ENCODE measurements around the gene MAST1.
"Not testable (repeated sequence)": the region's sequence is repeated elsewhere in the genome, so short reads cannot be mapped to it uniquely, and the experiment has no call there.

MAST1 gene

DNA sequence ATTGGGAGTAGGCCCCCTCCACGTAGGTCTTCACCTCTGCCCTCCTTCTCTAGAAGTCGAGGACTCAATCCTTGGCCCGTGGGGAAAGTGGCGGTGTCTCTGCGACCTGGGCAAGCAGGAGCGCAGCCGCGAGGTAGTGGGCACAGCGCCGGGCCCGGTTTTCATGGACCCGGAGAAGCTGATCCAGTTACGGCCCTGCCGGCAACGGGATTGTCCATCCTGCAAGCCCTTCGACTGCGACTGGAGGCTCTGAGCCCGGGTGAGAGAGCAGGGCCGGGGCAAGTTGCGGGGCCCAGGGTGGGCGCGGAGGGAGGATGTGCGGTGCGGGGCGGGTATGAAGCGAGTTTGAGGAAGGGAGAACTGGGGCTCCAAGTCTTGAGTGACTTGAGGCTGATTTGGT, 34.3 kb upstream of the MAST1 start:
- TF ChIP-seq, protein P1, sequence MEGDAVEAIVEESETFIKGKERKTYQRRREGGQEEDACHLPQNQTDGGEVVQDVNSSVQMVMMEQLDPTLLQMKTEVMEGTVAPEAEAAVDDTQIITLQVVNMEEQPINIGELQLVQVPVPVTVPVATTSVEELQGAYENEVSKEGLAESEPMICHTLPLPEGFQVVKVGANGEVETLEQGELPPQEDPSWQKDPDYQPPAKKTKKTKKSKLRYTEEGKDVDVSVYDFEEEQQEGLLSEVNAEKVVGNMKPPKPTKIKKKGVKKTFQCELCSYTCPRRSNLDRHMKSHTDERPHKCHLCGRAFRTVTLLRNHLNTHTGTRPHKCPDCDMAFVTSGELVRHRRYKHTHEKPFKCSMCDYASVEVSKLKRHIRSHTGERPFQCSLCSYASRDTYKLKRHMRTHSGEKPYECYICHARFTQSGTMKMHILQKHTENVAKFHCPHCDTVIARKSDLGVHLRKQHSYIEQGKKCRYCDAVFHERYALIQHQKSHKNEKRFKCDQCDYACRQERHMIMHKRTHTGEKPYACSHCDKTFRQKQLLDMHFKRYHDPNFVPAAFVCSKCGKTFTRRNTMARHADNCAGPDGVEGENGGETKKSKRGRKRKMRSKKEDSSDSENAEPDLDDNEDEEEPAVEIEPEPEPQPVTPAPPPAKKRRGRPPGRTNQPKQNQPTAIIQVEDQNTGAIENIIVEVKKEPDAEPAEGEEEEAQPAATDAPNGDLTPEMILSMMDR (conservative IDR thresholded peaks at IDR 0.05), result no peak
- no peak overlapping the region for H3K27ac ChIP-seq

DNA sequence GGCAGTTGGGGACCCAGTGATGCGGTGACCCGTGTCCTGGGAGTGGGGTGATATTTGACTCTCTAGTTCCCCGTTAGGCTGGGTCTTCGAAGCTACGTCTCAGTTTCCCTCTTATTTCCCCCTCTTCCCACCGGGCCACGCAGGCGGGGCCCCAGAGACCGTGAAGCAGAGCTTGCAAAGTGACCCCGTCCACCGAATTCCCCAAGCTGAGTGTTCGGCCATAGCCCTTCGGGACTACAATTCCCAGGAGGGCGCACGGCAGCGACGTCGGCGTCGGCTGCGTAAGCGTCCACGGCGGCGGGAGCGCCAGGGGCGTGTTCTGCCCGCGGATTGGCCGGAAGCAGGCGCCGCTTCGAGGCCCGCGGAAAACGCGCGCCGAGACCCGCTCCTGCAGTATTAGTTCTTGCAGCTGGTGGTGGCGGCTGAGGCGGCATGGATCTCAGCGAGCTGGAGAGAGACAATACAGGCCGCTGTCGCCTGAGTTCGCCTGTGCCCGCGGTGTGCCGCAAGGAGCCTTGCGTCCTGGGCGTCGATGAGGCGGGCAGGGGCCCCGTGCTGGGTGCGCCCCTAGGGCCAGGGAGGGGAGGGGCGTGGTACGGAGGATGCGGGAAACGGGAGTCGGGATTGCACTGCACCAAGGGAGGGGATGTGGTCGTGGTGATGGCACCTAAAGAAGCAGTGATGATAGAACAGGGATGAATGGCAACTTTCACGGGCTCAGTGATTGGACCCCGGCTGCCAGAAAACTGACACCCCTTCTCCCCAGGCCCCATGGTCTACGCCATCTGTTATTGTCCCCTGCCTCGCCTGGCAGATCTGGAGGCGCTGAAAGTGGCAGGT, 31.9 kb upstream of the MAST1 start, which contains the start of gene RNASEH2A:
TSS of gene RNASEH2A (plus strand) at position 343 of the 840 bp plus-strand sequence. CDS start at position 433, 90 bp downstream.
- peak within 1 kb of the TSS; percentile 68 for H3K27ac ChIP-seq
- TF ChIP-seq, protein P1 (conservative IDR thresholded peaks at IDR 0.05), result no peak

DNA sequence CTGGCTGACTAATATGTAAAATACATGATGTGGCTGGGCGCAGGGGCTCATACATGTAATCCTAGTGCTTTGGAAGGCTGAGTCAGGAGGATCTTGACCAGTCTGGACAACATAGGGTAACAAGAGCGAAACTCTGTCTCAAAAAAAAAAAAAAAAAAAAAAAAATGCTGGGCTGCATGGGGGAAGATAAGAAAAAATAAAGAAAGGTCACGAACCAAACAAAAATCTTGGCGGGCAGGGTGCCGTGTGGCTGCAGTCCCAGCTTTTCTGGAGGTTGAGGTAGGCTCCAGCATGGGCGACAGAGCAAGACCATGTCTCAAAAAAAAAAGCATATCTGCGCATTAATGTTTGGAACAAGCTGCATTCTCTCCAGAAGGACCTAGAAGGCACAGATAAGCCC, 23.2 kb upstream of the MAST1 start:
- TF ChIP-seq, protein P1 (conservative IDR thresholded peaks at IDR 0.05), result no peak

DNA sequence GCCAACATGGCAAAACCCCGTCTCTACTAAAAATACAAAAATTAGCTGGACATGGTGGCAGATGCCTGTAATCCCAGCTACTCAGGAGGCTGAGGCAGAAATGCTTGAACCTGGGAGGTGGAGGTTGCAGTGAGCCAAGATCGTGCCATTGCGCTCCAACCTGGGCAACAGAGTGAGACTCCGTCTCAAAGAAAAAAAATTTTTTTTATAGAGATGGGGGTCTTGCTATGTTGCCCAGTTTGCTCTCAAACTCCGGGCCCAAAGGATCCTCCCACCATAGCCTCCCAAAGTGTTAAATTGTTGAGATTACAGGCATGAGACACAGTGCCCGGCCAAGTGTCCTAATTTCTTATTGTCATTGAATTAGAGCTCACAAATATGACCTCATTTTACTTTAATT, 21.1 kb upstream of the MAST1 start:
- not testable (repeated sequence) for H3K27ac ChIP-seq

More for the DNA sequence above, 23.2 kb upstream of the MAST1 start:
- no peak overlapping the region for H3K27ac ChIP-seq

- not testable (repeated sequence) for H3K27ac ChIP-seq
These were observed 20.5 kb upstream of the MAST1 start for GRCh38 chr19:12817810-12818209.

GRCh38 chr19:12821761-12822160, 16.6 kb upstream of the MAST1 start:
- TF ChIP-seq, protein P1 (conservative IDR thresholded peaks at IDR 0.05), result no peak

DNA sequence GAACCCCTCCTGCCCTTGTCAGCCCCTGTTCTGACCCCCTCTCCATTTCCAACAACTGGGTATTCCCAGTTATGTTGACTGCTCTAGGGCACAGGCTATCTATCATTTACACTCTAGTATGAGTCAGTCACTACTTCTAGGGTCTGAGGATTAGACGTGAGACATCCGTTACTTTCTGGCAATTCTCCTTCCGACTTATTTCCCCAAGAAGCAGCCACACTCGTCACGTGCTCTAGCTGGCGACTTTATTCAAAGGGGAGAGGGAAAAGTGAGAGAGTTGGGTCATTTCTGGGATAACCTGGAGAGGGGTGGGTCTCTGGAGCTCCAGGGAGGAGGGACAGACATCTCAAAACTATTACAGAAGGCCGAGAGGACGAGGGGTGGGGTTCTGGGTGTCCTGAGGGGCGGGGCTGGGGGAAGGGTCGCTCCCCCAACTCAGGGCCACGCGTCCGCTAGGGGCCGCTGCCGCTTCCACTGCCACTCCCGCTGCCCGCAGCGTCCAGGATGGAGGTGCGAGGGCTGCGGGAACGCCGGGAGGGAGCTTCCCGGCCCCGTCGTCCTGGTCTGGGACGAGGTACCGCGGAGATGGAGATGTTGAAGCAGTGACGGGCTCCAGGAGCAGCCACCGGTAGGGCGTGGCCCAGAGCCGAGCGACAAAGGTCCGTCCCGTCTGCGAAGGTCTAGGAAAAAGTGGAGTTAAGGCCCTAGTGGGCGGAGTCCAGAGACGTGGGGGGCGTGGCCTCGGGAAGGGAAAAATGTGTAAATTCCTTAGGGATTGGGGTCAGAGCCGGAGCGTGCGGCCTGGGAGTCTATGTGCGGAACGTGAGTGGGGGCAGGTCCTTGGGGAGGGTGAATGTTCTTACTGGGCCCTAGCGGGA, 12.8 kb upstream of the MAST1 start:
- TF ChIP-seq, protein P1 (conservative IDR thresholded peaks at IDR 0.05), result peak; percentile 13; the same call in 1 of the 2 replicates

More at GRCh38 chr19:12821761-12822160, 16.6 kb upstream of the MAST1 start:
- no peak overlapping the region for H3K27ac ChIP-seq

DNA sequence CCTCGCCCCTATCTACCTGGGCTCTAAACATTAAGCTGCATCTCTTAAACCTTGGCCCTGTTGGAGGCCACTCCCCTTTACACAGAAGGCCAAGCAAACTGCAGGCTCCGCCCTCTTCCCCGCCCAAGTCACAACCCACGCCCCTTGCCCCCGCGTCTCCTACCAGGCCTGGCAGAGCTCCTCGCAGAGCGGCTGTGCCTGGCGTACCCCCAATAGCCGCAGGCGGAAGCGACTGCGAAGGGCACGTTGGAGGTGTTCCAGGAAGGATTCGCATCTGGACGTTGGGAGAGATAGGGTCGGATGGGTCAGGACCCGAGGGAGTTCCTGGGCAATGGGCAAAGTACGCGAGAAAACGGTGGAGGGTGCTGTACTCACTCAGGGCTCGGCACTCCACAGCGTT, 9.8 kb upstream of the MAST1 start:
- peak overlapping the region; percentile 36; the same call in 1 of the 2 replicates for H3K27ac ChIP-seq
- TF ChIP-seq, protein P1 (conservative IDR thresholded peaks at IDR 0.05), result no peak

More for the DNA sequence above, 12.8 kb upstream of the MAST1 start:
- H3K27ac ChIP-seq, result no peak overlapping the region
